HepG2 (cell line): ENCODE data around the gene ATG2B. TPM values are rescaled to one million over a fixed set of nuclear protein-coding genes. Genes with fewer than 3 reads are reported as not detected.

Experiments used
- ASH2L ChIP-seq: fragments of 300-600, 200-600 bp; sonication (generic); IDR thresholded peaks from 2 replicates; pipeline ENCODE4 v1.7.0; 2017; ENCODE audit warnings: low read depth, mild to moderate bottlenecking, moderate library complexity, mixed read lengths, low read length; ENCODE audit not compliant: insufficient read length
- HNRNPLL ChIP-seq: fragments of 200-400 bp; formaldehyde crosslinking; IDR thresholded peaks from 2 replicates; pipeline ENCODE4 v1.6.1; 2017; ENCODE audit warnings: mild to moderate bottlenecking, low read depth, low read length; ENCODE audit not compliant: poor library complexity, severe bottlenecking
- MATR3 ChIP-seq: sonication (generic); formaldehyde crosslinking; IDR thresholded peaks from 2 replicates; pipeline ENCODE4 v1.4.0; 2020; ENCODE audit warnings: missing genetic modification reagents
- MTA3 ChIP-seq: sonication (generic); formaldehyde crosslinking; IDR thresholded peaks from 2 replicates; pipeline ENCODE4 v1.4.0; 2020; ENCODE audit warnings: missing genetic modification reagents
- TFE3 ChIP-seq: IDR thresholded peaks from 2 replicates; pipeline ENCODE4 v1.6.1; 2016
- THAP9 ChIP-seq: sonication (generic); formaldehyde crosslinking; IDR thresholded peaks from 2 replicates; pipeline ENCODE4; 2020; ENCODE audit warnings: missing genetic modification reagents, mild to moderate bottlenecking, borderline replicate concordance
- THYN1 ChIP-seq: sonication (generic); formaldehyde crosslinking; IDR thresholded peaks from 2 replicates; pipeline ENCODE4 v1.8.1; 2023; ENCODE audit warnings: low read depth, mild to moderate bottlenecking, moderate library complexity, missing genetic modification reagents, borderline replicate concordance
- ZBTB2 ChIP-seq: sonication (generic); formaldehyde crosslinking; IDR thresholded peaks from 2 replicates; pipeline ENCODE4 v1.8.0; 2022; ENCODE audit warnings: low read depth, missing genetic modification reagents
- ZNF232 ChIP-seq: sonication (generic); formaldehyde crosslinking; IDR thresholded peaks from 2 replicates; pipeline ENCODE4 v1.4.0; 2020; ENCODE audit warnings: missing genetic modification reagents, borderline replicate concordance
- ZNF646 ChIP-seq: sonication (generic); formaldehyde crosslinking; IDR thresholded peaks from 2 replicates; pipeline ENCODE4 v1.9.0; 2021; ENCODE audit warnings: mild to moderate bottlenecking, missing genetic modification reagents
- polyA plus RNA-seq, 8 experiments: library from polyadenylated mRNA; depleted of rRNA in 3 of 8; stranded (reverse) in 7 of 8; unstranded in 1 of 8; fragments of >200 nt; fragmentation: Illumina TruSeq in 4 of 8; extraction: Trizol in 4 of 8; gene quantifications; 2 replicates each; pipeline versions ENCODE4 v1.2.1 to v1.2.3, GENCODE V29; 2011 to 2016; ENCODE audit warnings: low read depth in 4 of 8, missing spikeins in 1 of 8, mixed read lengths in 1 of 8; ENCODE audit not compliant: insufficient read depth in 1 of 8
- total RNA-seq, 5 experiments: library from RNA; depleted of rRNA; stranded (reverse); fragments of >200 nt; fragmentation: Illumina TruSeq; extraction: Trizol; gene quantifications; 2 replicates each; pipeline ENCODE4 v1.2.3, GENCODE V29; 2016; ENCODE audit warnings: low read depth in 1 of 5

The ATG2B gene
- total and polyA plus RNA-seq, 2 of the 13 experiments (the other 11 are each of a cell fraction or from before 2014, with no cell fraction given), result 7.4 to 7.5 TPM

- TF ChIP-seq HNRNPLL (peak; percentile 86), ZBTB2 (CRISPR knock-in tag) (peak; percentile 54; the same call in 1 of the 2 replicates), ZNF646 (CRISPR knock-in tag) (no peak), THAP9 (CRISPR knock-in tag) (peak; percentile 34; the same call in 1 of the 2 replicates), ZNF232 (CRISPR knock-in tag) (peak; percentile 29; the same call in 1 of the 2 replicates), TFE3 (no peak), MTA3 (no peak), THYN1 (CRISPR knock-in tag) (no peak), ASH2L (peak; percentile 55), MATR3 (CRISPR knock-in tag) (no peak)
Observed at GRCh38 chr14:96391293-96392118, 28.4 kb upstream of the ATG2B start (continued).
